Adrenal gland (tissue), 12 donors: ENCODE results near the gene ANKIB1. TPM values are rescaled to one million over a fixed set of nuclear protein-coding genes. Genes with fewer than 3 reads are reported as not detected.

Source experiments
- DNase-seq, 7 donors: peaks; one replicate each; pipeline ENCODE4 v3.0.0-alpha.2; 2019 to 2020
- H3K27ac ChIP-seq, 5 donors: fragments of 200-600 bp; sonication (generic) in 4 of 5; 1 replicate in 3 of 5; 2 replicates in 2 of 5; pipeline versions ENCODE4 v1.5.1 to v1.8.0; 2016 to 2020; ENCODE audit warnings: mild to moderate bottlenecking in 1 of 5
- H3K27me3 ChIP-seq: fragments of 200-600 bp; 2 replicates; pipeline ENCODE4 v1.8.0; 2021
- H3K36me3 ChIP-seq, 2 donors: fragments of 200-600 bp; replicated peaks in 1 of 2; 1 replicate in 1 of 2; 2 replicates in 1 of 2; pipeline versions ENCODE4 v1.5.1 to v1.8.0; 2018 to 2022
- H3K4me1 ChIP-seq, 2 donors: fragments of 200-600 bp; replicated peaks in 1 of 2; 1 replicate in 1 of 2; 2 replicates in 1 of 2; pipeline versions ENCODE4 v1.5.1 to v1.8.0; 2018 to 2021
- H3K4me3 ChIP-seq, 4 donors: fragments of 200-600 bp; sonication (generic) in 3 of 4; one replicate each; pipeline ENCODE4 v1.5.1; 2016 to 2018
- H3K9me3 ChIP-seq, 3 donors: fragments of 200-600 bp; sonication (generic) in 1 of 3; replicated peaks in 1 of 3; 1 replicate in 2 of 3; 2 replicates in 1 of 3; pipeline versions ENCODE4 v1.5.1 to v1.8.0; 2016 to 2021
- POLR2A ChIP-seq, 2 donors: fragments of 450-650 bp; IDR thresholded peaks; one replicate each; pipeline ENCODE4 v1.6.1; 2017; ENCODE audit warnings: antibody characterized with exemption in 2 of 2, mild to moderate bottlenecking in 2 of 2, moderate library complexity in 1 of 2
- WGBS, 4 donors: extraction: QIAGEN DNeasy Blood & Tissue Kit in 2 of 4; methylation state at CpG; one replicate each; pipeline versions ENCODE4 v1.1.5 to v1.1.7; 2013 to 2017; 5-methylcytosine and 5-hydroxymethylcytosine counted together
- intact Hi-C, 2 donors: fragments of 100-400 bp; cut with DNase I; formaldehyde crosslinking; loops; one replicate each; pipeline versions ENCODE4 v1.14.1 to v1.15.0; 2022 to 2023
- polyA plus RNA-seq, 3 donors: library from polyadenylated mRNA; stranded (reverse); fragments of 200-250 nt in 2 of 3; fragments of 350-450 nt in 1 of 3; fragmentation: Illumina TruSeq in 1 of 3; extraction: RNeasy Lipid Tissue Mini Kit (QIAGEN cat#74804) in 1 of 3; gene quantifications; one replicate each; pipeline ENCODE4 v1.2.3, GENCODE V29; 2013 to 2014
- total RNA-seq, 9 donors: library from RNA; depleted of rRNA in 4 of 9; stranded (reverse); fragments of >200 nt in 4 of 9; fragments of 120-200 nt in 1 of 9; fragmentation: NEBNext Ultra II Directional in 1 of 9; extraction: Animal tissue kit (Norgen Biotek cat#: 25700) in 1 of 9; gene quantifications; one replicate each; pipeline versions ENCODE4 v1.1.0 to v1.2.4, GENCODE V29; 2013 to 2023
- TF ChIP-seq, protein P1 (sequence below), 6 experiments: fragments of 450-650 bp in 4 of 6; fragments of 200-600 bp in 2 of 6; sonication (generic) in 1 of 6; IDR thresholded peaks; 1 replicate in 5 of 6; 2 replicates in 1 of 6; pipeline versions ENCODE4 v1.5.1 to v1.8.0; 2016 to 2021; ENCODE audit warnings: antibody characterized with exemption in 6 of 6, mild to moderate bottlenecking in 2 of 6, moderate library complexity in 1 of 6
- donor health status: healthy with polysubstance abuse.
- donor health status: Bipolar disorder and iron deficiency.
- donor health status: DM: yes; HTN: yes; CAD: no.
- donor health status: DM: no; HTN: no; CAD: no.
- donor health status: DM: no; HTN: no; CAD: no.
- donor health status: DM: yes; HTN: yes; CAD: no.

Gene ANKIB1
- total and polyA plus RNA-seq, 12 donors: 10.3 to 57.0 (median 42.9) TPM

GRCh38 chr7:92325173-92325572, 79.4 kb downstream of the ANKIB1 start:
- Histone ChIP-seq H3K36me3 (no peaks in the 10 kb centered on the region), H3K27ac (peak overlapping the region in 3 of 5 donors; percentile 9 to 16 (median 10)), H3K4me3 (no peak overlapping the region), H3K4me1 (peaks cover 0 to 11% of the 10 kb centered on the region in 2 donors), H3K27me3 (no peaks in the 10 kb centered on the region), H3K9me3 (no peaks in the 10 kb centered on the region)
- 14 to 33% (median 21%) methylated on average over 1 of the region's 1 CpG for WGBS, 4 donors
- DNase-seq: no peak
- intact Hi-C loops: no loop called here
- TF ChIP-seq, protein P1, sequence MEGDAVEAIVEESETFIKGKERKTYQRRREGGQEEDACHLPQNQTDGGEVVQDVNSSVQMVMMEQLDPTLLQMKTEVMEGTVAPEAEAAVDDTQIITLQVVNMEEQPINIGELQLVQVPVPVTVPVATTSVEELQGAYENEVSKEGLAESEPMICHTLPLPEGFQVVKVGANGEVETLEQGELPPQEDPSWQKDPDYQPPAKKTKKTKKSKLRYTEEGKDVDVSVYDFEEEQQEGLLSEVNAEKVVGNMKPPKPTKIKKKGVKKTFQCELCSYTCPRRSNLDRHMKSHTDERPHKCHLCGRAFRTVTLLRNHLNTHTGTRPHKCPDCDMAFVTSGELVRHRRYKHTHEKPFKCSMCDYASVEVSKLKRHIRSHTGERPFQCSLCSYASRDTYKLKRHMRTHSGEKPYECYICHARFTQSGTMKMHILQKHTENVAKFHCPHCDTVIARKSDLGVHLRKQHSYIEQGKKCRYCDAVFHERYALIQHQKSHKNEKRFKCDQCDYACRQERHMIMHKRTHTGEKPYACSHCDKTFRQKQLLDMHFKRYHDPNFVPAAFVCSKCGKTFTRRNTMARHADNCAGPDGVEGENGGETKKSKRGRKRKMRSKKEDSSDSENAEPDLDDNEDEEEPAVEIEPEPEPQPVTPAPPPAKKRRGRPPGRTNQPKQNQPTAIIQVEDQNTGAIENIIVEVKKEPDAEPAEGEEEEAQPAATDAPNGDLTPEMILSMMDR (IDR thresholded peaks at IDR 0.05): no peak
- no peak for TF ChIP-seq POLR2A (IDR thresholded peaks at IDR 0.05)

DNA sequence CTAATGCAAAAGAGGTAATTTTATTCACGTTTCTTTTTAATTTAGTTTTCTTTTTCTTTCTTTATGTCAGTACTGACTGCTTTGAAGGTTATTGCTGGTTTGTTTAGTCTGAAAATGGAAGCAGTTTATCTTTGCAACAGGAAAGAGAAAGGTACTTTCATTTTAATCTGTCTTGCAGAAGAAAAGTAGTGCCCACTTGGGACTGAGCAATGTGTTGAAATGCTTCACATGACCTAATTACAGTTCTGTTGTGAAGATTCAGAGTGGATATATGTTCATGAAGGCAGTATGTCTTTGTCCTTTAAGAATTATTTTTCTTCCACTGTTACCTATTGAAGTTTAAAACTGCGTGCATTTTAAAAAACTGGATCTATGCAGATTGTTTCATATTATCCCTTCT, 80.1 kb downstream of the ANKIB1 start:
- Histone ChIP-seq H3K27ac (peak overlapping the region in 2 of 5 donors; percentile 10 to 16), H3K27me3 (no peaks in the 10 kb centered on the region), H3K4me3 (peak overlapping the region in 1 of 4 donors; percentile 17), H3K4me1 (peaks cover 0 to 11% of the 10 kb centered on the region in 2 donors), H3K9me3 (no peaks in the 10 kb centered on the region), H3K36me3 (no peaks in the 10 kb centered on the region)
- intact Hi-C loops: no loop called here
- 41 to 57% (median 54%) methylated on average over 2 of the region's 2 CpGs for WGBS, 4 donors
- peak in 1 of 7 donors; percentile 3 for DNase-seq
- TF ChIP-seq, protein P1 (IDR thresholded peaks at IDR 0.05): no peak

- H3K9me3 ChIP-seq: peaks cover 0 to 4% (median 0%) of the 10 kb centered on the region in 3 donors
- no peaks in the 10 kb centered on the region for H3K27me3 ChIP-seq
- intact Hi-C loops: no loop called here
- H3K4me3 ChIP-seq: no peak overlapping the region
- 92 to 96% (median 94%) methylated on average over 4 of the region's 4 CpGs for WGBS, 4 donors
- no peaks in the 10 kb centered on the region for H3K36me3 ChIP-seq
- DNase-seq: no peak
- no peaks in the 10 kb centered on the region for H3K4me1 ChIP-seq
- TF ChIP-seq, protein P1 (IDR thresholded peaks at IDR 0.05): no peak
- TF ChIP-seq POLR2A (IDR thresholded peaks at IDR 0.05): no peak
- H3K27ac ChIP-seq: no peak overlapping the region
Observed at GRCh38 chr7:92330835-92331438, 85.2 kb downstream of the ANKIB1 start.

DNA sequence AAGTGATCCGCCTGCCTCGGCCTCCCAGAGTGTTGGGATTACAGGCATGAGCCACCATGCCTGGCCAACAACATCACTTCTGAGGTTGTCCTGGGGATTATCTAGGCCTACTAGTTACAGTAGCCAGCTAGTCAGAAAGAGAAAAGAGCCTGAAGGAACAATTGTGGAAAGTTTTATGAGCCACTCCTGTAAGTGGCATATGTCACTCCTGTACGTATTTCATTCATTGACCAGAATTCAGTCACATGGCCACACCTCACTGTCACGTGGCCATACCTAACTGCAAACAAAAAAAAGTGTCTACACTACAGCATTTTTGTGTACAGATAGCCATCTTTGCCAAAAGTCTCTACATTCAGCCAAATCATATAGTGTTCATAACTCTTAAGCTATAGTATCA, 85.7 kb downstream of the ANKIB1 start:
- no peaks in the 10 kb centered on the region for H3K36me3 ChIP-seq
- H3K27me3 ChIP-seq: no peaks in the 10 kb centered on the region
- no peak for TF ChIP-seq POLR2A (IDR thresholded peaks at IDR 0.05)
- TF ChIP-seq, protein P1 (IDR thresholded peaks at IDR 0.05): no peak
- WGBS, 4 donors: 94 to 98% (median 98%) methylated on average over 4 of the region's 4 CpGs
- H3K9me3 ChIP-seq: peaks cover 0 to 4% (median 0%) of the 10 kb centered on the region in 3 donors
- no peak for DNase-seq
- no peaks in the 10 kb centered on the region for H3K4me1 ChIP-seq
- intact Hi-C loops: no loop called here
- no peak overlapping the region for H3K4me3 ChIP-seq
- no peak overlapping the region for H3K27ac ChIP-seq
